OCI-LY7 (cell line): ENCODE results near the gene IFT81. TPM values are rescaled to one million over a fixed set of nuclear protein-coding genes. Genes with fewer than 3 reads are reported as not detected.
A peak's percentile ranks its signal among the peaks of the same experiment; 100 is the strongest.

ENCODE experiments used
- BruUV-seq: library from RNA; stranded (reverse); fragments of 400-500 nt; replicated peaks from 2 replicates; lab custom pipeline; 2021; lab: Mats Ljungman, UMichigan
- CTCF ChIA-PET: fragments of 300-600 bp; sonication (Branson Sonifier 250); formaldehyde crosslinking; loops from one replicate; lab custom pipeline; 2022; ENCODE audit warnings: antibody characterized with exemption; ENCODE audit not compliant: unreplicated experiment; lab: Charles Lee
- POLR2A ChIA-PET: fragments of 300-600 bp; sonication (Branson Sonifier 250); formaldehyde crosslinking; loops from one replicate; lab custom pipeline; 2022; ENCODE audit warnings: antibody characterized with exemption; lab: Charles Lee
- DNase-seq: peaks from one replicate; pipeline ENCODE4 v3.0.0-alpha.2; 2015; ENCODE audit warnings: low spot score
- H2AFZ ChIP-seq: fragments of 200-600 bp; sonication (generic), shearing (Covaris generic); 2 replicates; pipeline ENCODE4 v1.6.1; 2014; ENCODE audit warnings: mild to moderate bottlenecking, antibody characterized with exemption, low read length, moderate library complexity
- H3K27ac ChIP-seq: fragments of 200-600 bp; sonication (generic); 2 replicates; pipeline ENCODE4 v1.5.1; 2014; ENCODE audit warnings: mixed run types, low read depth, mild to moderate bottlenecking, moderate library complexity, low read length, inconsistent platforms; ENCODE audit not compliant: poor library complexity, severe bottlenecking
- H3K36me3 ChIP-seq: fragments of 200-600 bp; sonication (generic); 2 replicates; pipeline ENCODE4 v1.6.1; 2014; ENCODE audit warnings: mild to moderate bottlenecking, antibody characterized with exemption, low read length, moderate library complexity, mixed read lengths; ENCODE audit not compliant: insufficient read depth
- H3K4me1 ChIP-seq: fragments of 200-600 bp; sonication (generic); 2 replicates; pipeline ENCODE4 v1.5.1; 2014; ENCODE audit warnings: mild to moderate bottlenecking, low read length; ENCODE audit not compliant: insufficient read depth, poor library complexity, severe bottlenecking
- H3K4me2 ChIP-seq: fragments of 200-600 bp; sonication (generic); 2 replicates; pipeline ENCODE4 v1.6.1; 2014; ENCODE audit warnings: mild to moderate bottlenecking, low read length
- H3K4me3 ChIP-seq: fragments of 200-600 bp; sonication (generic); 2 replicates; pipeline ENCODE4 v1.5.1; 2014; ENCODE audit warnings: mild to moderate bottlenecking, low read depth, low read length; ENCODE audit not compliant: poor library complexity, severe bottlenecking
- H3K79me2 ChIP-seq: fragments of 200-600 bp; sonication (generic); 2 replicates; pipeline ENCODE4 v1.6.1; 2016; ENCODE audit warnings: low read depth, mild to moderate bottlenecking, low read length, moderate library complexity, mixed read lengths; ENCODE audit not compliant: insufficient read depth
- H3K9me2 ChIP-seq: fragments of 200-600 bp; sonication (generic); 2 replicates; pipeline ENCODE4 v1.6.1; 2016; ENCODE audit warnings: mild to moderate bottlenecking, low read length, mixed read lengths; ENCODE audit not compliant: insufficient read depth
- H3K9me3 ChIP-seq: fragments of 200-600 bp; sonication (generic); 2 replicates; pipeline ENCODE4 v1.6.1; 2014; ENCODE audit warnings: mild to moderate bottlenecking, mixed run types, low read length, mixed read lengths
- H4K20me1 ChIP-seq: fragments of 200-600 bp; sonication (generic); 2 replicates; pipeline ENCODE4 v1.6.1; 2014; ENCODE audit warnings: mild to moderate bottlenecking, antibody characterized with exemption, low read length, moderate library complexity, mixed read lengths; ENCODE audit not compliant: insufficient read depth
- CTCF ChIP-seq: fragments of 200-600 bp; sonication (generic); conservative IDR thresholded peaks from 2 replicates; pipeline ENCODE4 v1.5.1; 2014; ENCODE audit warnings: mild to moderate bottlenecking, antibody characterized with exemption, low read length, moderate library complexity, mixed read lengths
- EZH2phosphoT487 ChIP-seq: fragments of 200-600 bp; sonication (generic); IDR thresholded peaks from 2 replicates; pipeline ENCODE4 v1.6.1; 2018; ENCODE audit warnings: low read depth, borderline replicate concordance, mild to moderate bottlenecking, mixed run types, antibody characterized with exemption, low read length, moderate library complexity, mixed read lengths
- intact Hi-C: fragments of 100-400 bp; cut with micrococcal nuclease; formaldehyde crosslinking; loops from one replicate; pipeline ENCODE4 v1.10.0; 2022; ENCODE audit not compliant: unreplicated experiment
- total RNA-seq, 2 experiments: library from RNA; depleted of rRNA in 1 of 2; stranded (reverse); fragments of >200 nt in 1 of 2; shearing (Covaris generic) in 1 of 2; gene quantifications; 2 replicates each; pipeline ENCODE4 v1.2.3, GENCODE V29; 2014 to 2022

Gene IFT81
- total RNA-seq, 2 experiments from 2014 or later, result 5.6 to 9.8 TPM

GRCh38 chr12:110234331-110234751, 110.2 kb downstream of the IFT81 start:
- H3K9me2 ChIP-seq, result no peaks in the 10 kb centered on the region
- H2AFZ ChIP-seq, result 0 out of 2 replicates have a peak overlapping the region, but pooled peaks have one; percentile 19
- ChIA-PET POLR2A (interaction anchor here (0.7 kb wide), 1 partner anchor 14 kb away, joined by 3 read pairs; no protein-coding TSS in a partner anchor), CTCF (interaction anchor here (1.2 kb wide), 1 partner anchor 10 kb away, joined by 3 read pairs; no protein-coding TSS in a partner anchor)
- no peak for DNase-seq
- intact Hi-C loops, result no loop called here
- no peaks in the 10 kb centered on the region for H3K9me3 ChIP-seq
- no peak overlapping the region for H3K27ac ChIP-seq
- no peak overlapping the region for H3K4me3 ChIP-seq
- BruUV-seq, result no TSS peak
- H3K79me2 ChIP-seq, result no peaks in the 10 kb centered on the region
- H3K4me2 ChIP-seq, result no peak overlapping the region
- TF ChIP-seq CTCF (no peak), EZH2phosphoT487 (no peak)
- peaks cover 6% of the 10 kb centered on the region for H3K4me1 ChIP-seq
- H4K20me1 ChIP-seq, result no peaks in the 10 kb centered on the region
- no peaks in the 10 kb centered on the region for H3K36me3 ChIP-seq

- BruUV-seq, result no TSS peak
Measured at GRCh38 chr12:110234755-110235154, 110.6 kb downstream of the IFT81 start.

More at GRCh38 chr12:110234755-110235154, 110.6 kb downstream of the IFT81 start:
- H3K9me2 ChIP-seq, result no peaks in the 10 kb centered on the region
- H3K9me3 ChIP-seq, result no peaks in the 10 kb centered on the region
- H3K27ac ChIP-seq, result no peak overlapping the region
- intact Hi-C loops, result no loop called here
- no peak overlapping the region for H3K4me3 ChIP-seq
- no peaks in the 10 kb centered on the region for H4K20me1 ChIP-seq
- 0 out of 2 replicates have a peak overlapping the region, but pooled peaks have one; percentile 19 for H2AFZ ChIP-seq
- no peaks in the 10 kb centered on the region for H3K36me3 ChIP-seq
- CTCF ChIA-PET, result interaction anchor here (1.2 kb wide), 1 partner anchor 10 kb away, joined by 3 read pairs; no protein-coding TSS in a partner anchor
- no peak for DNase-seq
- POLR2A ChIA-PET, result interaction anchor here (0.7 kb wide), 1 partner anchor 14 kb away, joined by 3 read pairs; no protein-coding TSS in a partner anchor
- H3K79me2 ChIP-seq, result no peaks in the 10 kb centered on the region
- TF ChIP-seq EZH2phosphoT487 (no peak), CTCF (no peak)
- peaks cover 6% of the 10 kb centered on the region for H3K4me1 ChIP-seq
- H3K4me2 ChIP-seq, result no peak overlapping the region
